MM.1S (cell line): Measurements from ENCODE around the gene SHISA6.

Experiments used
- DNase-seq: peaks from one replicate; pipeline ENCODE4 v3.0.0-alpha.2; 2015
- H2AFZ ChIP-seq: fragments of 300-600 bp; sonication (generic); 2 replicates; pipeline ENCODE4 v1.6.0; 2016; ENCODE audit warnings: antibody characterized with exemption, low read length
- H3F3A ChIP-seq: fragments of 300-600 bp; sonication (generic); 2 replicates; pipeline ENCODE4 v1.6.1; 2016; ENCODE audit warnings: mild to moderate bottlenecking, antibody characterized with exemption, low read length, moderate library complexity, mixed read lengths; ENCODE audit not compliant: insufficient read depth
- H3K27ac ChIP-seq: fragments of 300-600 bp; sonication (generic); 2 replicates; pipeline ENCODE4 v1.5.1; 2016; ENCODE audit warnings: mild to moderate bottlenecking, low read length
- H3K27me3 ChIP-seq: fragments of 300-600 bp; sonication (generic); replicated peaks from 2 replicates; pipeline ENCODE4 v1.6.0; 2016; ENCODE audit warnings: low read length; ENCODE audit not compliant: insufficient read depth
- H3K36me3 ChIP-seq: fragments of 300-600 bp; sonication (generic); replicated peaks from 2 replicates; pipeline ENCODE4 v1.6.1; 2016; ENCODE audit warnings: mild to moderate bottlenecking, low read length, mixed read lengths; ENCODE audit not compliant: insufficient read depth
- H3K4me1 ChIP-seq: fragments of 300-600 bp; sonication (generic); 2 replicates; pipeline ENCODE4 v1.6.1; 2016; ENCODE audit warnings: low read length, mixed read lengths
- H3K4me2 ChIP-seq: fragments of 300-600 bp; sonication (generic); 2 replicates; pipeline ENCODE4 v1.6.0; 2016; ENCODE audit warnings: low read depth, low read length
- H3K4me3 ChIP-seq: fragments of 300-600 bp; sonication (generic); 2 replicates; pipeline ENCODE4 v1.5.1; 2016; ENCODE audit warnings: low read length, mixed read lengths
- H3K79me2 ChIP-seq: fragments of 300-600 bp; sonication (generic); 2 replicates; pipeline ENCODE4 v1.6.1; 2016; ENCODE audit warnings: mixed run types, low read length, mixed read lengths
- H3K9ac ChIP-seq: fragments of 300-600 bp; sonication (generic); 2 replicates; pipeline ENCODE4 v1.6.1; 2016; ENCODE audit warnings: low read length, mixed read lengths
- H3K9me2 ChIP-seq: fragments of 300-600 bp; sonication (generic); replicated peaks from 2 replicates; pipeline ENCODE4 v1.6.1; 2016; ENCODE audit warnings: mild to moderate bottlenecking, low read length, mixed read lengths; ENCODE audit not compliant: insufficient read depth
- H3K9me3 ChIP-seq: fragments of 300-600 bp; sonication (generic); replicated peaks from 2 replicates; pipeline ENCODE4 v1.6.1; 2016; ENCODE audit warnings: mild to moderate bottlenecking, low read length, mixed read lengths; ENCODE audit not compliant: insufficient read depth
- H4K20me1 ChIP-seq: fragments of 300-600 bp; sonication (generic); 2 replicates; pipeline ENCODE4 v1.6.1; 2016; ENCODE audit warnings: mild to moderate bottlenecking, low read length, moderate library complexity, mixed read lengths; ENCODE audit not compliant: insufficient read depth
- EZH2 ChIP-seq: fragments of 300-600 bp; sonication (generic); optimal IDR thresholded peaks from 2 replicates; pipeline ENCODE3; 2017; ENCODE audit warnings: low read depth, mild to moderate bottlenecking, antibody characterized with exemption, low read length, mixed read lengths
- EZH2phosphoT487 ChIP-seq: fragments of 300-600 bp; sonication (generic); IDR thresholded peaks from 2 replicates; pipeline ENCODE4 v1.6.1; 2018; ENCODE audit warnings: antibody characterized with exemption, low read length
- TF ChIP-seq, protein P1 (sequence below): fragments of 300-600 bp; sonication (generic); IDR thresholded peaks from 2 replicates; pipeline ENCODE4 v1.5.1; 2016; ENCODE audit warnings: antibody characterized with exemption, low read length, mixed read lengths

Gene SHISA6

DNA sequence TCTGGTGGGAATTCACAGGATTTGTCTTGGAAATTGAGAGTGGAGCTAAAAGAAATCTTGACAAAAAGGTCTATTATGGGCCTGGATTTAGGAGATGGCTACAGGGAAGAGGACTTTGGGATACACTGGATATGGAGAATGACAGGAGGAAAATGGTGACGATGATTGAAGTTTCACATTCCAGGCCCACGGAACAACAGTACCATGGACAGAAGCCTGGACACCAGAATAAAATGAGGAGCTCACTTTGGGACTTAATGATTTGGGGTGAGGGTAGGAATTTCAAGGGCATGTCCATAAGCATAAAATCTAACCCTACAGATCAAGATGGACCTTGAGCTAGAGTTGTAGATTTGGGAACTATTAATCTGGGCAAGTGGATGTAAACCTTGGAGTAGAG, 309.4 kb downstream of the SHISA6 start:
- H3K79me2 ChIP-seq = no peaks in the 10 kb centered on the region
- TF ChIP-seq EZH2 (no peak), EZH2phosphoT487 (no peak)
- TF ChIP-seq, protein P1, sequence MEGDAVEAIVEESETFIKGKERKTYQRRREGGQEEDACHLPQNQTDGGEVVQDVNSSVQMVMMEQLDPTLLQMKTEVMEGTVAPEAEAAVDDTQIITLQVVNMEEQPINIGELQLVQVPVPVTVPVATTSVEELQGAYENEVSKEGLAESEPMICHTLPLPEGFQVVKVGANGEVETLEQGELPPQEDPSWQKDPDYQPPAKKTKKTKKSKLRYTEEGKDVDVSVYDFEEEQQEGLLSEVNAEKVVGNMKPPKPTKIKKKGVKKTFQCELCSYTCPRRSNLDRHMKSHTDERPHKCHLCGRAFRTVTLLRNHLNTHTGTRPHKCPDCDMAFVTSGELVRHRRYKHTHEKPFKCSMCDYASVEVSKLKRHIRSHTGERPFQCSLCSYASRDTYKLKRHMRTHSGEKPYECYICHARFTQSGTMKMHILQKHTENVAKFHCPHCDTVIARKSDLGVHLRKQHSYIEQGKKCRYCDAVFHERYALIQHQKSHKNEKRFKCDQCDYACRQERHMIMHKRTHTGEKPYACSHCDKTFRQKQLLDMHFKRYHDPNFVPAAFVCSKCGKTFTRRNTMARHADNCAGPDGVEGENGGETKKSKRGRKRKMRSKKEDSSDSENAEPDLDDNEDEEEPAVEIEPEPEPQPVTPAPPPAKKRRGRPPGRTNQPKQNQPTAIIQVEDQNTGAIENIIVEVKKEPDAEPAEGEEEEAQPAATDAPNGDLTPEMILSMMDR = no peak
- H4K20me1 ChIP-seq = no peaks in the 10 kb centered on the region
- H3K27me3 ChIP-seq = no peaks in the 10 kb centered on the region
- H3K36me3 ChIP-seq = no peaks in the 10 kb centered on the region
- no peaks in the 10 kb centered on the region for H3K9me3 ChIP-seq
- DNase-seq = no peak
- no peak overlapping the region for H3K4me2 ChIP-seq
- H3F3A ChIP-seq = no peaks in the 10 kb centered on the region
- no peak overlapping the region for H2AFZ ChIP-seq
- H3K4me3 ChIP-seq = no peak overlapping the region
- H3K9me2 ChIP-seq = no peaks in the 10 kb centered on the region
- H3K9ac ChIP-seq = no peak overlapping the region
- no peaks in the 10 kb centered on the region for H3K4me1 ChIP-seq
- no peak overlapping the region for H3K27ac ChIP-seq

DNA sequence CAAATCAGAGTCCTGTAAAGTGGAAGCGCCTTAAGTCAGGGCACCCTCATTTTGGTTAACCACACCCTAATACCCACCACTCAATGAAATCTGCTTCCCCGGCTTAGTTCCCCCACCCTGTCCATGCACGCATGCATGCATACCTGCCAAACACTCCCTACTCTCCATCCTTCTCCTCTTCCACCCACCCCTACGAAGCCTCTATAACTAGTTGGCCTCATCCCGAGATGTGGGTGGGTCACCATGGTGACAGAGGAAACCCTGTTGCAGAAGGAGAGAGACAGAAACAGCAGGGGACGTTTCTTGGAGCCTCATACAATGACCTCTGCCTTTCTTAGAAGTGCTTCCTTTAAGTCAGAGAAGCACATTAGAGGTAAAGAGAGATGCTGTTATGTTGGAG, 310.4 kb downstream of the SHISA6 start:
- no peak for TF ChIP-seq EZH2phosphoT487
- TF ChIP-seq, protein P1 = no peak
- no peak for TF ChIP-seq EZH2
- no peak overlapping the region for H3K4me2 ChIP-seq

DNA sequence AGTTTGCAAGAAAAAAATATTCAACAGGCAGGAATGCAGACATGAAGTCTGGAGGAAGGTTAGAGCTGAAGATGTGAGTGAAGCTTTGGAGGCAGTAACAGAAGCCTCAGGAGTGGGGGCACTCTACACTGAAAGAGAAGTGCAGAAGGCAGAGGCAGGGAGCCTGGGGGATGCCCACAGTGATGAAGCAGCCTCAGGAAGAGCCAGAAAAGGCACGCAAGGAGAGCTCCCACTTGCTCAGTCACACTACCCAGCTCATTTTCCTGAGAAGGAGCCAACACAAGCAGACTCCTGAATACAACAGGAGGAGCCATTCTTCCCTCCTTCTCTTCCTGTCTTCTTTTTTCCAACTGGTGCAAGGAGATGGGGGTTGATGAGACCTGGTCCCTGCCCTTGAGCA, 312.1 kb downstream of the SHISA6 start:
- Histone ChIP-seq H3K4me2 (no peak overlapping the region), H3F3A (no peaks in the 10 kb centered on the region), H4K20me1 (no peaks in the 10 kb centered on the region), H3K36me3 (no peaks in the 10 kb centered on the region), H3K27ac (no peak overlapping the region), H3K4me3 (no peak overlapping the region), H2AFZ (no peak overlapping the region), H3K9ac (no peak overlapping the region), H3K9me2 (no peaks in the 10 kb centered on the region), H3K4me1 (no peaks in the 10 kb centered on the region), H3K79me2 (no peaks in the 10 kb centered on the region), H3K9me3 (no peaks in the 10 kb centered on the region), H3K27me3 (no peaks in the 10 kb centered on the region)
- TF ChIP-seq, protein P1 = no peak
- TF ChIP-seq EZH2 (no peak), EZH2phosphoT487 (no peak)
- DNase-seq = no peak

More for the DNA sequence above, 310.4 kb downstream of the SHISA6 start:
- Histone ChIP-seq H3K27me3 (no peaks in the 10 kb centered on the region), H3K4me1 (no peaks in the 10 kb centered on the region), H4K20me1 (no peaks in the 10 kb centered on the region), H3K9me3 (no peaks in the 10 kb centered on the region), H3K36me3 (no peaks in the 10 kb centered on the region), H3K27ac (no peak overlapping the region), H3F3A (no peaks in the 10 kb centered on the region), H3K9ac (no peak overlapping the region), H3K4me3 (no peak overlapping the region), H2AFZ (no peak overlapping the region), H3K79me2 (no peaks in the 10 kb centered on the region), H3K9me2 (no peaks in the 10 kb centered on the region)
- no peak for DNase-seq
